Neural cell (in vitro differentiated cells): ENCODE data around the gene MME. TPM values are rescaled to one million over a fixed set of nuclear protein-coding genes. Genes with fewer than 3 reads are reported as not detected.

Source experiments
- H2AFZ ChIP-seq: fragments of 200-600, 300-800 bp; sonication (generic), shearing (Covaris generic); 2 replicates; pipeline ENCODE4 v1.6.0; 2014; ENCODE audit warnings: low read depth, mild to moderate bottlenecking, antibody characterized with exemption, low read length, moderate library complexity
- H3F3A ChIP-seq: fragments of 200-600 bp; shearing (Covaris generic); 2 replicates; pipeline ENCODE4 v1.6.1; 2016; ENCODE audit warnings: mild to moderate bottlenecking, moderate library complexity, mixed read lengths, antibody characterized with exemption, low read length; ENCODE audit not compliant: insufficient read depth, poor library complexity, severe bottlenecking
- H3K27ac ChIP-seq: fragments of 200-600, 300-800 bp; sonication (generic), shearing (Covaris generic); 2 replicates; pipeline ENCODE4 v1.5.1; 2014; ENCODE audit warnings: mild to moderate bottlenecking, low read length, moderate library complexity
- H3K27me3 ChIP-seq: fragments of 300-800, 200-600 bp; sonication (generic), shearing (Covaris generic); 2 replicates; pipeline ENCODE4 v1.6.0; 2014; ENCODE audit warnings: mild to moderate bottlenecking, low read depth, low read length, moderate library complexity; ENCODE audit not compliant: insufficient read depth
- H3K36me3 ChIP-seq: fragments of 300-800, 200-600 bp; sonication (generic), shearing (Covaris generic); 2 replicates; pipeline ENCODE4 v1.5.1; 2014; ENCODE audit warnings: mild to moderate bottlenecking, antibody characterized with exemption, low read length, moderate library complexity; ENCODE audit not compliant: insufficient read depth
- H3K4me2 ChIP-seq: fragments of 300-800, 200-600 bp; sonication (generic), shearing (Covaris generic); 2 replicates; pipeline ENCODE4 v1.6.0; 2014; ENCODE audit warnings: mild to moderate bottlenecking, low read length
- H3K4me3 ChIP-seq: fragments of 300-800, 200-600 bp; sonication (generic), shearing (Covaris generic); 2 replicates; pipeline ENCODE4 v1.5.1; 2014; ENCODE audit warnings: mild to moderate bottlenecking, low read length, moderate library complexity
- H3K79me2 ChIP-seq: fragments of 200-600 bp; shearing (Covaris generic); replicated peaks from 2 replicates; pipeline ENCODE4 v1.6.0; 2014; ENCODE audit warnings: mild to moderate bottlenecking, low read length, moderate library complexity; ENCODE audit not compliant: insufficient read depth
- H3K9ac ChIP-seq: fragments of 300-800, 200-600 bp; sonication (generic), shearing (Covaris generic); 2 replicates; pipeline ENCODE4 v1.6.1; 2016; ENCODE audit warnings: mild to moderate bottlenecking, low read length, mixed read lengths
- H3K9me2 ChIP-seq: fragments of 200-600 bp; shearing (Covaris generic); 2 replicates; pipeline ENCODE4 v1.6.1; 2016; ENCODE audit warnings: mild to moderate bottlenecking, low read length, mixed read lengths; ENCODE audit not compliant: insufficient read depth
- H3K9me3 ChIP-seq: fragments of 200-600, 300-800 bp; sonication (generic), shearing (Covaris generic); 2 replicates; pipeline ENCODE4 v1.6.1; 2016; ENCODE audit warnings: mild to moderate bottlenecking, mixed run types, low read length, moderate library complexity, mixed read lengths
- H4K20me1 ChIP-seq: fragments of 200-600 bp; shearing (Covaris generic); 2 replicates; pipeline ENCODE4 v1.6.1; 2016; ENCODE audit warnings: mild to moderate bottlenecking, mixed run types; ENCODE audit not compliant: insufficient read depth
- CTCF ChIP-seq: fragments of 450-650 bp; IDR thresholded peaks from 2 replicates; pipeline ENCODE4 v1.5.1; 2014; ENCODE audit warnings: antibody characterized with exemption, mild to moderate bottlenecking, moderate library complexity; ENCODE audit not compliant: poor library complexity, severe bottlenecking
- EP300 ChIP-seq: fragments of 450-650 bp; conservative IDR thresholded peaks from 2 replicates; pipeline ENCODE4 v1.6.1; 2014; ENCODE audit warnings: antibody characterized with exemption, mild to moderate bottlenecking, moderate library complexity; ENCODE audit not compliant: poor library complexity, severe bottlenecking
- EZH2 ChIP-seq: fragments of 200-600, 300-800 bp; shearing (Covaris generic), sonication (generic); IDR thresholded peaks from 2 replicates; pipeline ENCODE4 v1.6.1; 2014; ENCODE audit warnings: antibody characterized with exemption, low read length, borderline replicate concordance, mild to moderate bottlenecking; ENCODE audit not compliant: insufficient read depth, poor library complexity, severe bottlenecking
- MXI1 ChIP-seq: fragments of 450-650 bp; conservative IDR thresholded peaks from 2 replicates; pipeline ENCODE4 v1.6.1; 2014; ENCODE audit warnings: antibody characterized with exemption, mild to moderate bottlenecking; ENCODE audit not compliant: poor library complexity, severe bottlenecking
- POLR2AphosphoS5 ChIP-seq: IDR thresholded peaks from 2 replicates; pipeline ENCODE4 v1.6.1; 2012
- RAD21 ChIP-seq: fragments of 450-650 bp; conservative IDR thresholded peaks from 2 replicates; pipeline ENCODE4 v1.6.1; 2014; ENCODE audit warnings: antibody characterized with exemption, mild to moderate bottlenecking, moderate library complexity
- REST ChIP-seq: IDR thresholded peaks from 2 replicates; pipeline ENCODE4 v1.6.1; 2012; ENCODE audit warnings: borderline replicate concordance
- SMC3 ChIP-seq: fragments of 450-650 bp; conservative IDR thresholded peaks from 2 replicates; pipeline ENCODE4 v1.6.1; 2014; ENCODE audit warnings: antibody characterized with exemption, mild to moderate bottlenecking, moderate library complexity; ENCODE audit not compliant: poor library complexity
- TAF1 ChIP-seq: IDR thresholded peaks from 2 replicates; pipeline ENCODE4 v1.6.1; 2012; ENCODE audit warnings: low read depth
- polyA plus RNA-seq: library from polyadenylated mRNA; depleted of rRNA; stranded (reverse); fragments of >200 nt; gene quantifications from 2 replicates; pipeline ENCODE4 v1.2.3, GENCODE V29; 2014

Gene MME
- polyA plus RNA-seq, 1 donor from 2014 or later, result 0.54 TPM

GRCh38 chr3:155197786-155198185, 117.7 kb downstream of the MME start:
- TF ChIP-seq CTCF (no peak), EP300 (no peak), TAF1 (no peak), RAD21 (no peak), EZH2 (no peak), SMC3 (no peak)
- H3F3A ChIP-seq, result no peaks in the 10 kb centered on the region

GRCh38 chr3:155202626-155203025, 122.5 kb downstream of the MME start:
- Histone ChIP-seq H2AFZ (no peak overlapping the region), H3K9me2 (no peaks in the 10 kb centered on the region), H3F3A (no peaks in the 10 kb centered on the region), H4K20me1 (no peaks in the 10 kb centered on the region), H3K27me3 (no peaks in the 10 kb centered on the region), H3K4me2 (no peak overlapping the region), H3K4me3 (no peak overlapping the region), H3K9me3 (no peaks in the 10 kb centered on the region), H3K27ac (no peak overlapping the region), H3K36me3 (no peaks in the 10 kb centered on the region), H3K9ac (no peak overlapping the region), H3K79me2 (no peaks in the 10 kb centered on the region)
- TF ChIP-seq RAD21 (no peak), EZH2 (no peak), REST (no peak), SMC3 (no peak), MXI1 (no peak), TAF1 (no peak), EP300 (no peak), POLR2AphosphoS5 (no peak), CTCF (no peak)

More at GRCh38 chr3:155197786-155198185, 117.7 kb downstream of the MME start:
- H3K79me2 ChIP-seq, result no peaks in the 10 kb centered on the region
- no peaks in the 10 kb centered on the region for H3K36me3 ChIP-seq
- H3K4me2 ChIP-seq, result no peak overlapping the region
- no peaks in the 10 kb centered on the region for H4K20me1 ChIP-seq
- H2AFZ ChIP-seq, result no peak overlapping the region
- H3K27ac ChIP-seq, result no peak overlapping the region
- no peaks in the 10 kb centered on the region for H3K9me2 ChIP-seq
- H3K4me3 ChIP-seq, result no peak overlapping the region
- H3K9me3 ChIP-seq, result no peaks in the 10 kb centered on the region
- H3K27me3 ChIP-seq, result no peaks in the 10 kb centered on the region
- H3K9ac ChIP-seq, result no peak overlapping the region
